HFFc6 (cell line): ENCODE data around the gene CYP46A1. TPM values are rescaled to one million over a fixed set of nuclear protein-coding genes. Genes with fewer than 3 reads are reported as not detected.

Source experiments
- DNase-seq: peaks from one replicate; pipeline ENCODE4 v3.0.0-alpha.2; 2018
- H3K27ac Mint-ChIP-seq: 2 replicates; pipeline ENCODE4 v1.8.0; 2020; ENCODE audit warnings: mild to moderate bottlenecking, mixed read lengths
- H3K27me3 Mint-ChIP-seq: 2 replicates; pipeline ENCODE4 v1.8.0; 2021; ENCODE audit warnings: mild to moderate bottlenecking, moderate library complexity, mixed read lengths; ENCODE audit not compliant: insufficient read depth
- H3K36me3 Mint-ChIP-seq: 2 replicates; pipeline ENCODE4 v1.8.0; 2021; ENCODE audit warnings: low read depth, mixed read lengths
- H3K4me1 Mint-ChIP-seq: 2 replicates; pipeline ENCODE4 v1.8.0; 2020; ENCODE audit warnings: low read depth, mixed read lengths
- H3K4me3 Mint-ChIP-seq: 2 replicates; pipeline ENCODE4 v1.8.0; 2020; ENCODE audit warnings: mild to moderate bottlenecking, moderate library complexity, mixed read lengths
- H3K9me3 Mint-ChIP-seq: 2 replicates; pipeline ENCODE4 v1.8.0; 2020; ENCODE audit warnings: mild to moderate bottlenecking, mixed read lengths
- total RNA-seq, 6 experiments: library from RNA; stranded (reverse); fragmentation: NEBNext Ultra II Directional; extraction: Animal tissue kit (Norgen Biotek cat#: 25700); gene quantifications; 2 replicates in 1 of 6; 3 replicates in 5 of 6; pipeline ENCODE4 v1.2.3, GENCODE V29; 2021
- TF ChIP-seq, protein P1 (sequence below): fragments of 200-600 bp; sonication (generic); IDR thresholded peaks from 2 replicates; pipeline ENCODE4 v1.5.0; 2021; ENCODE audit warnings: antibody characterized with exemption, mild to moderate bottlenecking

The CYP46A1 gene
- total RNA-seq, 6 experiments from 2014 or later, result 0.28 to 0.62 (median 0.49) TPM

DNA sequence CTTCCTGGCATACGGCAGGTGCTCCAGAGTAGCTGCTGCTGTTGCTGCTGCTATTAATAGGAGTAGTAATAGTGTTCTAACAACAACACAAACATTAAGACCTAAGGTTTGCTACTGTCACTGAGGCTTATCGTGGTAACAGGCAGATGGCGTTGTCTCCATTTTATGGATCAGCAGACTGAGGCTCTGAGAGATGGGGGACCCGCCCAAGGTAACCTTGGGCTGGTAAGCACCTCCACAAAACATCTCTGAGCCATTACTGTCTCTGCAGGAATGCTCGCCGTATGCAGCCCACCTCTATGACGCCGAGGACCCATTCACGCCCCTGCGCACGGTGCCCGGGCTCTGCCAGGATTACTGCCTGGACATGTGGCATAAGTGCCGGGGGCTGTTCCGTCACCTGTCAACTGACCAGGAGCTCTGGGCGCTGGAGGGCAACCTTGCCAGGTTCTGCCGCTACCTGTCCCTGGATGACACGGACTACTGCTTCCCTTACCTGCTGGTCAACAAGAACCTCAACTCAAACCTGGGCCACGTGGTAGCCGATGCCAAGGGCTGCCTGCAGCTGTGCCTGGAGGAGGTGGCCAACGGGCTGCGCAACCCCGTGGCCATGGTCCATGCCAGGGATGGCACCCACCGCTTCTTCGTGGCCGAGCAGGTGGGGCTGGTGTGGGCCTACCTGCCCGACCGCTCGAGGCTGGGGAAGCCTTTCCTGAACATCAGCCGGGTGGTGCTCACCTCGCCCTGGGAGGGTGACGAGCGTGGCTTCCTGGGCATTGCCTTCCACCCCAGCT lies 31.9 kb upstream of the CYP46A1 start:
- H3K27me3 Mint-ChIP-seq, result peaks cover 4% of the 10 kb centered on the region; the same call in 1 of the 2 replicates
- H3K4me1 Mint-ChIP-seq, result peaks cover 32% of the 10 kb centered on the region
- no peak overlapping the region for H3K4me3 Mint-ChIP-seq
- no peaks in the 10 kb centered on the region for H3K9me3 Mint-ChIP-seq
- no peak overlapping the region for H3K27ac Mint-ChIP-seq
- TF ChIP-seq, protein P1, sequence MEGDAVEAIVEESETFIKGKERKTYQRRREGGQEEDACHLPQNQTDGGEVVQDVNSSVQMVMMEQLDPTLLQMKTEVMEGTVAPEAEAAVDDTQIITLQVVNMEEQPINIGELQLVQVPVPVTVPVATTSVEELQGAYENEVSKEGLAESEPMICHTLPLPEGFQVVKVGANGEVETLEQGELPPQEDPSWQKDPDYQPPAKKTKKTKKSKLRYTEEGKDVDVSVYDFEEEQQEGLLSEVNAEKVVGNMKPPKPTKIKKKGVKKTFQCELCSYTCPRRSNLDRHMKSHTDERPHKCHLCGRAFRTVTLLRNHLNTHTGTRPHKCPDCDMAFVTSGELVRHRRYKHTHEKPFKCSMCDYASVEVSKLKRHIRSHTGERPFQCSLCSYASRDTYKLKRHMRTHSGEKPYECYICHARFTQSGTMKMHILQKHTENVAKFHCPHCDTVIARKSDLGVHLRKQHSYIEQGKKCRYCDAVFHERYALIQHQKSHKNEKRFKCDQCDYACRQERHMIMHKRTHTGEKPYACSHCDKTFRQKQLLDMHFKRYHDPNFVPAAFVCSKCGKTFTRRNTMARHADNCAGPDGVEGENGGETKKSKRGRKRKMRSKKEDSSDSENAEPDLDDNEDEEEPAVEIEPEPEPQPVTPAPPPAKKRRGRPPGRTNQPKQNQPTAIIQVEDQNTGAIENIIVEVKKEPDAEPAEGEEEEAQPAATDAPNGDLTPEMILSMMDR, result no peak
- H3K36me3 Mint-ChIP-seq, result peaks cover 5% of the 10 kb centered on the region; the same call in 1 of the 2 replicates
- no peak for DNase-seq

DNA sequence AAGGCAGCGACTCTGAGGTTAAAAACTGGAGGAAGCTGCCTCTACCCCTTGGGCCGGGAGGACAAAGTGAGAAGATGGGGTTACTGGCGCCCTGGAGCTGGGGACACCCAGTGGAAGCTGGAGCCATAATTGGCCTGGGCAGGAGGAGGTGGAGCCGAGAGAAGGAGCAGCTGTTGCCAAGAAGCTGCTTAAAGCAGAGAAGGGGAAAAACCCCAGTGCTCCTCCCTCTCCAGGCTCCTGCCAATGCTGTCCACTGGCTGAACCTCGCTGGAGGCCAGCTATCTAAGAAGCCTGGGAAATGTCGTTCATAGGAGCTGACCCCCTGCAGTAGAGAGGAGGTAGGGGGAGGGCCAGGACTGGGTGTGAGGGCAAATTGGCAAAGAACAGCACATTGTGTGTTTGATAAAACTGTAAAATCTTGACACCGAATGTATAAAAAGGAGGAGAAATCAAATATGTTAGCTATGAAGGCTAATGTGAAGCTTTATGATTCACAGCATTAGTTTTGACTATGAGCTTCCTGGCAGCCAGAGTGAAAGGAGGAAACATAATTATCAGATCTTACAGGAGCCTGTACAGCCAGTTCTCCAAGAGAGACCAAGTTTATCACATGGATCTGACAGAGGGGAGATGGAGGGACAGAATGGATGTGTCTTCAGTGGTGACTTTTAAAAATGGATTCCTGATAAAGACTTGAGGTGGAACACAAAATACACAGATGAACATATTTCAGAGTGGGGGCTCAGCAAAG lies 29.7 kb upstream of the CYP46A1 start:
- peak; percentile 58 for DNase-seq
- no peak overlapping the region for H3K27ac Mint-ChIP-seq
- peaks cover 12% of the 10 kb centered on the region for H3K4me1 Mint-ChIP-seq
- peaks cover 2% of the 10 kb centered on the region for H3K27me3 Mint-ChIP-seq
- no peak overlapping the region for H3K4me3 Mint-ChIP-seq
- peaks cover 5% of the 10 kb centered on the region; the same call in 1 of the 2 replicates for H3K36me3 Mint-ChIP-seq
- TF ChIP-seq, protein P1, result no peak
- no peaks in the 10 kb centered on the region for H3K9me3 Mint-ChIP-seq

DNA sequence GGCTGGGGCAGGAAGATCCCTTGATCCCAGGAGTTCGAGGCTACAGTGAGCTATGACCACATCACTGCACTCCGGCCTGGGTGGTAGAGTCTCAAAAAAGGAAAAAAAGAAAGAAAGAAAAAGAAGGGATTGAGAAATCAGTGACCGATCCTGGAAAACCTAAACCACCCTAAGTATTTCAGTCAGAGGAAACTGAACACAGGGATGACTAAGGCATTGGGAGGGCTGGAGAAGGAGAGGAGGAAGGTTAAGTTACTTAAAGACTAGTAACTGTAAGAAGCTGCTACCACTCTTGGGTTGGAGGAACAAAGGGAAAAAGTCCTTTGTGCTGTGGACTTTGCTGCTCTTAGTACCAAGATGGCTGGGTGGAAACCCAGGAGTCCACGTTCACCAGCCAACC lies 28.6 kb upstream of the CYP46A1 start:
- no peak overlapping the region for H3K27ac Mint-ChIP-seq
- H3K4me3 Mint-ChIP-seq, result no peak overlapping the region
- H3K4me1 Mint-ChIP-seq, result peaks cover 9% of the 10 kb centered on the region
- peaks cover 2% of the 10 kb centered on the region for H3K27me3 Mint-ChIP-seq
- TF ChIP-seq, protein P1, result no peak
- DNase-seq, result no peak
- no peaks in the 10 kb centered on the region for H3K9me3 Mint-ChIP-seq
- H3K36me3 Mint-ChIP-seq, result peaks cover 5% of the 10 kb centered on the region; the same call in 1 of the 2 replicates

DNA sequence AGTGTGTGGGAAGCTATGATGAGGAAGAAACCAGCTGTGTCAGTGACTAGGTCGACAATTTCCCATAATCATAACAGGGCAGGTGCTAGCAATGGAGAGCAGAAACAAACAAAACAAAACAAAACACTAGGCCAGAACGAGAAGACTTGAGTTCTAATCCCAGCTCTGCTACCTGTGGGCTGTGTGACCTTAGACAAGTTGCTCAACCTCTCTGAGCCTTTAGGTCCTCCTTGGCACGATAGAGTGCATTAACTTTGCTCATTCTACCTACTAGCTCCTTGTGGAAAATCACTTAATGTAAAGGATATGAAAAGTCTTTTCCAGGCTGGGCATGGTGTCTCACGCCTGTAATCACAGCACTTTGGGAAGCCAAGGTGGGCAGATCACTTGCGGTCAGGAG lies 27.9 kb upstream of the CYP46A1 start:
- DNase-seq, result no peak
- TF ChIP-seq, protein P1, result no peak
- Mint-ChIP-seq H3K9me3 (no peaks in the 10 kb centered on the region), H3K27ac (no peak overlapping the region), H3K27me3 (peaks cover 4% of the 10 kb centered on the region), H3K36me3 (peaks cover 5% of the 10 kb centered on the region; the same call in 1 of the 2 replicates), H3K4me1 (peaks cover 9% of the 10 kb centered on the region), H3K4me3 (no peak overlapping the region)

DNA sequence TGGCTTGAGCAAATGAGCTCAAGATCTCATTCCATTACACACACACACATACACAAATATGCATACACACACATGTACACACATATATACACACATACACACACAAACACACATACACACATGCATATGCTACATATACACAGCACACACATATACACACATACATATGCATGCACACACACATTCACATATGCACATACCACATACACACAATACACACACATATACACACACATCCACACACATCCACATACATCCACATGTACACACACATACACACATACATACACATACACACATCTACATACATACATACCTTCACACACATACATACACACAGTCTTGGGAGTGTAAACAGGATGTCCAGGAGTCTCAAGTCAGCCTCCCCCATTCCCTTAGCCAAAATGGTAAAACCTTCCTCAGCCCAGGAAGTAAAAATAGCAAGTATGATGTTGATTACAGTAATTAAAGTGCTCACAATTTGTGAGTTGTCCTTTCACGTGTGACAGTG lies 26.4 kb upstream of the CYP46A1 start:
- Mint-ChIP-seq H3K9me3 (no peaks in the 10 kb centered on the region), H3K27me3 (peaks cover 5% of the 10 kb centered on the region), H3K27ac (no peak overlapping the region), H3K4me1 (peaks cover 9% of the 10 kb centered on the region), H3K4me3 (no peak overlapping the region), H3K36me3 (peaks cover 5% of the 10 kb centered on the region; the same call in 1 of the 2 replicates)
- TF ChIP-seq, protein P1, result no peak
- DNase-seq, result no peak
